Fibroblast of the conjunctiva (primary cell): ENCODE data around the gene CRACR2A.

Experiments used
- DNase-seq: peaks from one replicate; pipeline ENCODE4 v3.0.0-alpha.2; 2010; ENCODE audit warnings: low read depth

Gene CRACR2A

GRCh38 chr12:3615862-3616261, 137.0 kb downstream of the CRACR2A start:
- no peak for DNase-seq

- DNase-seq = no peak
These were observed 138.0 kb downstream of the CRACR2A start for GRCh38 chr12:3614806-3615466.

- no peak for DNase-seq
These were observed 139.1 kb downstream of the CRACR2A start for GRCh38 chr12:3613641-3614395.

GRCh38 chr12:3611860-3612703, 140.8 kb downstream of the CRACR2A start:
- no peak for DNase-seq

GRCh38 chr12:3607821-3608220, 145.1 kb downstream of the CRACR2A start:
- DNase-seq = no peak

GRCh38 chr12:3607039-3607720, 145.7 kb downstream of the CRACR2A start:
- DNase-seq = no peak

- no peak for DNase-seq
These were observed 146.8 kb downstream of the CRACR2A start for GRCh38 chr12:3606128-3606527.

- no peak for DNase-seq
These were observed 147.2 kb downstream of the CRACR2A start for GRCh38 chr12:3605692-3606091.

- DNase-seq = no peak
These were observed 147.9 kb downstream of the CRACR2A start for GRCh38 chr12:3604748-3605586.

GRCh38 chr12:3604286-3604685, 148.6 kb downstream of the CRACR2A start:
- no peak for DNase-seq

- no peak for DNase-seq
These were observed 149.3 kb downstream of the CRACR2A start for GRCh38 chr12:3603576-3603975.

- DNase-seq = no peak
These were observed 150.4 kb downstream of the CRACR2A start for GRCh38 chr12:3602488-3602887.

- DNase-seq = no peak
These were observed 151.3 kb downstream of the CRACR2A start for GRCh38 chr12:3601461-3602150.

- no peak for DNase-seq
These were observed 152.0 kb downstream of the CRACR2A start for GRCh38 chr12:3600951-3601350.

- DNase-seq = no peak
These were observed 152.7 kb downstream of the CRACR2A start for GRCh38 chr12:3600039-3600720.

GRCh38 chr12:3598896-3599860, 153.7 kb downstream of the CRACR2A start:
- DNase-seq = no peak

- no peak for DNase-seq
These were observed 155.2 kb downstream of the CRACR2A start for GRCh38 chr12:3597526-3598210.

- DNase-seq = no peak
These were observed 156.1 kb downstream of the CRACR2A start for GRCh38 chr12:3596703-3597415.
